CD4-positive, CD25-positive, alpha-beta regulatory T cell (primary cell): Measurements from ENCODE around the gene FBXO15. TPM values are rescaled to one million over a fixed set of nuclear protein-coding genes. Genes with fewer than 3 reads are reported as not detected.

ENCODE experiments used
- ATAC-seq, 2 donors: fragments of 150-1000 bp; cut with Tn5 transposase; one replicate each; pipeline ENCODE4 v1.10.0; 2021; ENCODE audit warnings: low read depth in 2 of 2, moderate number of reproducible peaks in 2 of 2, moderate library complexity in 1 of 2
- DNase-seq, 3 donors: peaks; one replicate each; pipeline versions ENCODE4 v3.0.0 to v3.0.0-alpha.2; 2012 to 2022; ENCODE audit warnings: mixed read lengths in 1 of 3
- H3K27ac ChIP-seq: one replicate; pipeline ENCODE4 v1.7.0; 2013; ENCODE audit warnings: mild to moderate bottlenecking, low read length; ENCODE audit not compliant: insufficient read depth, poor library complexity, severe bottlenecking
- H3K27me3 ChIP-seq: one replicate; pipeline ENCODE4 v1.7.0; 2013; ENCODE audit warnings: low read length; ENCODE audit not compliant: control insufficient read depth, insufficient read depth
- H3K36me3 ChIP-seq: one replicate; pipeline ENCODE4 v1.7.0; 2013; ENCODE audit warnings: mild to moderate bottlenecking, low read length, moderate library complexity; ENCODE audit not compliant: control insufficient read depth, insufficient read depth
- H3K4me1 ChIP-seq: 2 replicates; pipeline ENCODE4 v1.7.0; 2013; ENCODE audit warnings: mild to moderate bottlenecking, low read length; ENCODE audit not compliant: insufficient read depth, control insufficient read depth, poor library complexity, severe bottlenecking
- H3K4me3 ChIP-seq: one replicate; pipeline ENCODE4 v1.7.0; 2013; ENCODE audit warnings: low read depth, mild to moderate bottlenecking, low read length, moderate library complexity
- H3K9me3 ChIP-seq, 2 experiments: 1 replicate in 1 of 2; 2 replicates in 1 of 2; pipeline ENCODE4 v1.7.0; 2013; ENCODE audit warnings: low read length in 2 of 2, mild to moderate bottlenecking in 1 of 2, moderate library complexity in 1 of 2; ENCODE audit not compliant: control insufficient read depth in 2 of 2
- H3K27ac Mint-ChIP-seq, 3 donors: one replicate each; pipeline ENCODE4 v1.8.0; 2020 to 2022; ENCODE audit warnings: mild to moderate bottlenecking in 3 of 3, mixed read lengths in 3 of 3, moderate library complexity in 2 of 3
- H3K27me3 Mint-ChIP-seq: one replicate; pipeline ENCODE4 v1.8.0; 2022; ENCODE audit warnings: mild to moderate bottlenecking, mixed read lengths
- H3K36me3 Mint-ChIP-seq: one replicate; pipeline ENCODE4 v1.8.0; 2020; ENCODE audit warnings: mixed read lengths
- H3K4me1 Mint-ChIP-seq, 4 donors: one replicate each; pipeline ENCODE4 v1.8.0; 2020 to 2022; ENCODE audit warnings: mixed read lengths in 4 of 4, mild to moderate bottlenecking in 1 of 4
- H3K4me3 Mint-ChIP-seq, 4 donors: one replicate each; pipeline ENCODE4 v1.8.0; 2020 to 2022; ENCODE audit warnings: mild to moderate bottlenecking in 4 of 4, mixed read lengths in 4 of 4, moderate library complexity in 3 of 4
- H3K9me3 Mint-ChIP-seq, 7 donors: one replicate each; pipeline ENCODE4 v1.8.0; 2020 to 2022; ENCODE audit warnings: mixed read lengths in 7 of 7, mild to moderate bottlenecking in 3 of 7, moderate library complexity in 2 of 7
- polyA plus RNA-seq, 4 donors: library from polyadenylated mRNA; unstranded; fragments of 300-500 nt; fragmentation: Illumina TruSeq; gene quantifications; one replicate each; pipeline ENCODE4 v1.2.3, GENCODE V29; 2021
- total RNA-seq: library from RNA; stranded (reverse); gene quantifications from one replicate; pipeline ENCODE4 v1.2.3, GENCODE V29; 2022

Gene FBXO15
- total and polyA plus RNA-seq, 5 donors from 2014 or later: 1.1 to 3.0 (median 1.2) TPM; not detected in 1

DNA sequence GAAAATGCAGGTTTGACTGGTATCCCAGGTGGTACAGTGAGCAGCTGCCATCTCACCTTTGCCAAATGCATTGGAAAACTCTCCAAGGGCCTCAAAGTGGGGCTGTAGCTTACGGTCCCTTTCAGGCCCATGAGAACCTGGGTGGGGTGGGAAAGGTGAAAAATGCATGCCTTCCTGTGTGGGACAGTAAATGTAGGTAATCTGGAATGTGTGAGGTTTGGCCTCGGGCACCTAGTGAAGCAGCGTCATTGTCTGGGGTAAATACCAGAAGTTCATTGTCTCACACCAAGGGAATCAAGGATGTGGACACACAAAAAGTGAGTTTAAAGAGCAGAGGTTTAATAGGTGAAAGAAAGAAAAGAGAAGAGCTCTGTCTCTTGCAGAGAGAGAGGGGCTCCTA, 37.2 kb upstream of the FBXO15 start:
- H3K36me3 ChIP-seq: no peaks in the 10 kb centered on the region
- H3K9me3 ChIP-seq: no peaks in the 10 kb centered on the region
- H3K9me3 Mint-ChIP-seq: peaks cover 0 to 2% (median 0%) of the 10 kb centered on the region in 7 donors
- H3K4me1 ChIP-seq: no peaks in the 10 kb centered on the region
- no peak overlapping the region for H3K27ac Mint-ChIP-seq
- H3K4me3 Mint-ChIP-seq: no peak overlapping the region
- no peaks in the 10 kb centered on the region for H3K4me1 Mint-ChIP-seq
- H3K36me3 Mint-ChIP-seq: no peaks in the 10 kb centered on the region
- peaks cover 15% of the 10 kb centered on the region for H3K27me3 Mint-ChIP-seq
- H3K4me3 ChIP-seq: no peak overlapping the region
- no peak for ATAC-seq
- no peak overlapping the region for H3K27ac ChIP-seq
- H3K27me3 ChIP-seq: no peaks in the 10 kb centered on the region
- DNase-seq: no peak

- no peak for ATAC-seq
- Mint-ChIP-seq H3K27ac (no peak overlapping the region), H3K27me3 (peaks cover 12% of the 10 kb centered on the region), H3K4me1 (no peaks in the 10 kb centered on the region), H3K4me3 (no peak overlapping the region), H3K9me3 (peaks cover 0 to under 1% (median 0%) of the 10 kb centered on the region in 7 donors), H3K36me3 (no peaks in the 10 kb centered on the region)
- no peaks in the 10 kb centered on the region for H3K9me3 ChIP-seq
- no peak overlapping the region for H3K27ac ChIP-seq
- no peaks in the 10 kb centered on the region for H3K36me3 ChIP-seq
- H3K4me1 ChIP-seq: no peaks in the 10 kb centered on the region
- no peak for DNase-seq
- H3K27me3 ChIP-seq: no peaks in the 10 kb centered on the region
- no peak overlapping the region for H3K4me3 ChIP-seq
Measured at GRCh38 chr18:74183130-74183529, 35.5 kb upstream of the FBXO15 start.

GRCh38 chr18:74182335-74182734, 34.7 kb upstream of the FBXO15 start:
- Mint-ChIP-seq H3K4me3 (no peak overlapping the region), H3K36me3 (no peaks in the 10 kb centered on the region), H3K4me1 (no peaks in the 10 kb centered on the region), H3K27me3 (peaks cover 15% of the 10 kb centered on the region), H3K9me3 (no peaks in the 10 kb centered on the region), H3K27ac (no peak overlapping the region)
- no peaks in the 10 kb centered on the region for H3K27me3 ChIP-seq
- H3K4me3 ChIP-seq: no peak overlapping the region
- H3K9me3 ChIP-seq: no peaks in the 10 kb centered on the region
- ATAC-seq (no peak), DNase-seq (no peak)
- H3K27ac ChIP-seq: no peak overlapping the region
- no peaks in the 10 kb centered on the region for H3K4me1 ChIP-seq
- H3K36me3 ChIP-seq: no peaks in the 10 kb centered on the region

GRCh38 chr18:74179623-74180199, 32.1 kb upstream of the FBXO15 start:
- Mint-ChIP-seq H3K4me1 (no peaks in the 10 kb centered on the region), H3K36me3 (no peaks in the 10 kb centered on the region), H3K4me3 (no peak overlapping the region), H3K9me3 (no peaks in the 10 kb centered on the region), H3K27ac (no peak overlapping the region), H3K27me3 (peaks cover 24% of the 10 kb centered on the region)
- DNase-seq (no peak), ATAC-seq (no peak)
- no peak overlapping the region for H3K27ac ChIP-seq
- no peaks in the 10 kb centered on the region for H3K36me3 ChIP-seq
- H3K9me3 ChIP-seq: no peaks in the 10 kb centered on the region
- no peak overlapping the region for H3K4me3 ChIP-seq
- no peaks in the 10 kb centered on the region for H3K27me3 ChIP-seq
- H3K4me1 ChIP-seq: no peaks in the 10 kb centered on the region

DNA sequence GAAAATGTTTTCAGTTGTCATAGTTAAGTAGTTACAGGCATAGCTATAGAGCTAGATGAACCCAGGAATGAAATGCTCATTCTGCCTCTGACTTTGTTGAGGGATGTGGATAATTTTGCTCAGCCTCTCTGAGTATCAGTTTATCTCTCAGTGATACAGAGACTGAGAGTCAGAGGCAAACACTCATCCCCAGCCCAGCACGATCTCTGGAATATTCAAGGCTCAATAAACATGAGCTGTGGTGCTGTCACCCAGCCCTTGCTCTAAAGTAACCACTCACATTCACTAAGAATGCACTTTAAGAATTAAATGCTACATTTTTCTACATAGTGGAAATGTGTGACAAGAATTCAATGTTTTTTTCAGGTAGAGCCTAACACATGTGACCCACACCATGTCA, 31.2 kb upstream of the FBXO15 start:
- Mint-ChIP-seq H3K4me1 (no peaks in the 10 kb centered on the region), H3K4me3 (no peak overlapping the region), H3K27ac (no peak overlapping the region), H3K9me3 (no peaks in the 10 kb centered on the region), H3K36me3 (no peaks in the 10 kb centered on the region), H3K27me3 (peaks cover 24% of the 10 kb centered on the region)
- no peak for DNase-seq
- Histone ChIP-seq H3K36me3 (no peaks in the 10 kb centered on the region), H3K9me3 (no peaks in the 10 kb centered on the region), H3K27me3 (no peaks in the 10 kb centered on the region), H3K27ac (no peak overlapping the region), H3K4me3 (no peak overlapping the region), H3K4me1 (no peaks in the 10 kb centered on the region)
- no peak for ATAC-seq

- Mint-ChIP-seq H3K36me3 (no peaks in the 10 kb centered on the region), H3K27ac (no peak overlapping the region), H3K4me1 (peaks cover 0 to 5% (median 3%) of the 10 kb centered on the region in 4 donors), H3K4me3 (no peak overlapping the region), H3K9me3 (no peaks in the 10 kb centered on the region), H3K27me3 (peaks cover 13% of the 10 kb centered on the region)
- peaks cover 2% of the 10 kb centered on the region for H3K27me3 ChIP-seq
- ATAC-seq (no peak), DNase-seq (no peak)
- H3K27ac ChIP-seq: no peak overlapping the region
- H3K36me3 ChIP-seq: no peaks in the 10 kb centered on the region
- no peaks in the 10 kb centered on the region for H3K9me3 ChIP-seq
- no peaks in the 10 kb centered on the region for H3K4me1 ChIP-seq
- H3K4me3 ChIP-seq: no peak overlapping the region
Measured at GRCh38 chr18:74175658-74176057, 28.0 kb upstream of the FBXO15 start.

GRCh38 chr18:74173434-74173750, 25.8 kb upstream of the FBXO15 start:
- H3K9me3 ChIP-seq: no peaks in the 10 kb centered on the region
- H3K27ac ChIP-seq: no peak overlapping the region
- peaks cover 2% of the 10 kb centered on the region for H3K27me3 ChIP-seq
- no peaks in the 10 kb centered on the region for H3K36me3 Mint-ChIP-seq
- H3K9me3 Mint-ChIP-seq: no peaks in the 10 kb centered on the region
- no peak overlapping the region for H3K4me3 ChIP-seq
- ATAC-seq (no peak), DNase-seq (no peak)
- no peaks in the 10 kb centered on the region for H3K4me1 ChIP-seq
- no peak overlapping the region for H3K27ac Mint-ChIP-seq
- H3K27me3 Mint-ChIP-seq: peaks cover 18% of the 10 kb centered on the region
- no peaks in the 10 kb centered on the region for H3K36me3 ChIP-seq
- H3K4me3 Mint-ChIP-seq: no peak overlapping the region
- H3K4me1 Mint-ChIP-seq: peaks cover 0 to 5% (median 3%) of the 10 kb centered on the region in 4 donors

- Mint-ChIP-seq H3K4me1 (peaks cover 0 to 5% (median 3%) of the 10 kb centered on the region in 4 donors), H3K4me3 (no peak overlapping the region), H3K27ac (no peak overlapping the region), H3K9me3 (no peaks in the 10 kb centered on the region), H3K36me3 (no peaks in the 10 kb centered on the region), H3K27me3 (peaks cover 14% of the 10 kb centered on the region)
- H3K9me3 ChIP-seq: no peaks in the 10 kb centered on the region
- H3K27ac ChIP-seq: no peak overlapping the region
- no peaks in the 10 kb centered on the region for H3K36me3 ChIP-seq
- ATAC-seq: no peak
- no peak overlapping the region for H3K4me3 ChIP-seq
- no peaks in the 10 kb centered on the region for H3K4me1 ChIP-seq
- peaks cover 2% of the 10 kb centered on the region for H3K27me3 ChIP-seq
- DNase-seq: no peak
Measured at GRCh38 chr18:74172697-74173433, 25.2 kb upstream of the FBXO15 start.
